ENCODE data around the gene RAB29.
"Not testable (repeated sequence)": the region's sequence is repeated elsewhere in the genome, so short reads cannot be mapped to it uniquely, and the experiment has no call there.

Gene RAB29, protein sequence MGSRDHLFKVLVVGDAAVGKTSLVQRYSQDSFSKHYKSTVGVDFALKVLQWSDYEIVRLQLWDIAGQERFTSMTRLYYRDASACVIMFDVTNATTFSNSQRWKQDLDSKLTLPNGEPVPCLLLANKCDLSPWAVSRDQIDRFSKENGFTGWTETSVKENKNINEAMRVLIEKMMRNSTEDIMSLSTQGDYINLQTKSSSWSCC

DNA sequence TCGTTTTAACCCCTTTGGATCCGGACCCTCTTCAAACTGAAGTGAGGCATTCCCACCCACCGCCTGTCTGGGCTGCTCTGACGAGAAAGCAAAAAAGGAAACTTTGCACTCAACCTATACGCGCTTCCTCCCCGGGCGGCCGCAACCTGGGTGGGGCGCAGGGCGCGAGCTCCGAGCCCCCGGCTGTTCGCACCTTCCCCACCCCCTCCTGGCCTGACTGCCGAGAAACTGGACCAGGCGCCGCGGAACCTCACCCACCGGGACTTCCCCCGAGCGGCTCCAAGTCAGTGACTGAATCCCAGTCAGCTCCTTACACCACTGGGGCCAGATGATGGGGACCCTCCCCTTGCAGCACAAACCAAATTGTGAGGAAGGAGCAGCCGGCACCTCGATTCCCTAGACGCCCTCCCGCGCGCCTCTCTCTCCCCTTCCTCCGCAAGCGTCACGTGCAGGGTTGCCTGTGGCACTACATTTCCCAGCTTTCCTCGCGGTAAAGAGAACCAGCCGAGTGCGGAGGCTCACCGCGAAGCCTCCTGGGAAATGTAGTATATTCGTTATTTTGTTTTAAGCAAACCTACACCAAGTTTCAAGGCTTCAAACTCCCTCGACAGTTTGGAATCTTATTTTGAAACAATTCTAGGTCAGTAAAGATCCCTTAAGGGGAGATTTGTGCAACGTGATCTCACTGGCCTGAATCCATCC is at the start of gene RAB29:
RAB29 (minus strand) TSS at position 468 of the 702 bp plus-strand sequence. CDS start 526 bp downstream, outside the sequence.
- DNase-seq: peak; percentile 88

DNA sequence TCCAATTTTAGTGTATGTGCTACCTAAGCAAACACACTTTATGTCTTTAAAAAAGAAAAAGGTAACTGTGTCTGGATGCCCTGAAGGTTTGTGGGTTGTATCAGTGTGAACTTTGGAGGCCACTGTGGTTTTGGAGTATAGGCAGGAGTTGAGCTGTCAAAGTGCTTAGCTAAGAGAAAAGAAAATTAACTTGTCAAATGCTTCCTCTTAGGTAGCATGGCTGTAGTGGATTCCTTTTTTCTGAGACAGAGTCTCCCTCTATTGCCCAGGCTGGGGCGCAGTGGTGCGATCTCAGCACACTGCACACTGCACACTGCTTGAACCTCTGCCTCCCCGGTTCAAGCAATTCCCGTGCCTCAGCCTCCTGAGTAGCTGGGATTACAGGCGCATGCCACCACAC is 48.9 kb upstream of the RAB29 start:
- DNase-seq: no peak

DNA sequence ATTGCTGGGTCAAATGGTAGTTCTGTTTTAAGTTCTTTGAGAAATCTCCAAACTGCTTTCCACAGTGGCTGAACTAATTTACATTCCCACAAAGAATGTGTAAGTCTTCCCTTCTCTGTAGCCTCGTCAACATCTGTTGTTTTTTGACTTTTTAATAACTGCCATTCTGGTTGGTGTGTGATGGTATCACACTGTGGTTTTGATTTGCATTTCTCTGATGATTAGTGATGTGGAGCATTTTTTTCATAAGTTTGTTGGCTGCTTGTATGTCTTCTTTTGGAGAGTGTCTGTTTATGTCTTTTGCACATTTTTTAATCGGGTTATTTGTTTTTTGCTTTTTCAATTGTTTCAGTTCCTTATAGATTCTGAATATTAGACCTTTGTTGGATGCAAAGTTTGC is 48.0 kb upstream of the RAB29 start:
- not testable (repeated sequence) for DNase-seq

DNA sequence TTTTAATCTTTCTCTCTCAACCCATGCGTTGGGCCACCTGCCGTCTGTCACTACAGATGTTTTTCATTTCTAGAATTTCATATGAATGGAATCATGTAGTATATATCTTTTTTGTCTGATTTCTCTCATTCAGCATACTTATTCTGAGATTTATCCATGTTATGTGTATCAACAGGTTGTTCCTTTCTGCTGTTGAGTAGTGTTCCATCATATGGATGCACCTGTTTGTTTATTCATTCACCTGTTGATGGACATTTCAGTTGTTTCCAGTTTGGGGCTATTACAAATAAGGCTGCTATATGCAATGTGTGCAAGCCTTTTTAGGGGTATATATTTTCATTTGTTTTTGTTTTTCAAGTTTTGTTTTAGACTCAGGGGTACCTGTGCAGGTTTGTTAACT is 47.1 kb upstream of the RAB29 start:
- DNase-seq: no peak

DNA sequence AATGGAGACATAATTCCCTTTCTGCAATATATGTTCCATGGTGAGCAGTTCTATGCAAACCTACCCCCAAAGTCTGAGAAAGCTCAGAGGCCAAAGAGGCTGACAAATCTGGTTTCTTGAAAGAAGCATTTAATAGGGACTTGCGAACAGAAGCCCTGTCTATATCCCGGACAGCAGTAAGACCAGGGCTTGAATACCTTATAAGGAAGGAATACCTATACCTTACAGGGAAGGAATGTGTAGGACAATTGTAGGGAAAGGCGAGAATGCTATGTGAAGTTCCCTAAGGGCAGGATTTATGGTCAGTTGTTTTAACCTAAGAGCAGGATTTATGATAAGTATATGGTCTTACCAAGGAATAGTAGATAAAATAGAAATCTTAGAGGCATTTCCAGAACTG is 42.7 kb upstream of the RAB29 start:
- DNase-seq: no peak

DNA sequence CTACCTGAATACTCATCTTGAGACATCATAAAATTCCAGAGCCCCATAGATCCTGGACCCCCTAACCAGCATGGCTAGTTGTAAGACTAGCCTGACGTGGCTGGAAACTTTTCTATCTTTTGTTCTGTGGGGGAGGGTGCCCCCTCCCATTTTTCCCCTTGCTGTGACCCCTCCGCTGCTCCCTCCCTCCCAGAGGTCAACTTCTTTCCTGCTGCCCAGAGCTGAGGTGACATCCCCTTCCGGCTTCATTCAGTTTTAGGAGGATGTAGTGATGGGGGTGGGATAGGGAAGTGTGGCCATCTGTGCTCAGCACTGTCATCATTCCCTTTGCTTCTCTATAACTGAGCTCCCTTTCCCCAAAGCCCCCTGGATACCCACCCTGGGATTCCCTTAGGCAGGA is 42.1 kb upstream of the RAB29 start:
- DNase-seq: no peak

DNA sequence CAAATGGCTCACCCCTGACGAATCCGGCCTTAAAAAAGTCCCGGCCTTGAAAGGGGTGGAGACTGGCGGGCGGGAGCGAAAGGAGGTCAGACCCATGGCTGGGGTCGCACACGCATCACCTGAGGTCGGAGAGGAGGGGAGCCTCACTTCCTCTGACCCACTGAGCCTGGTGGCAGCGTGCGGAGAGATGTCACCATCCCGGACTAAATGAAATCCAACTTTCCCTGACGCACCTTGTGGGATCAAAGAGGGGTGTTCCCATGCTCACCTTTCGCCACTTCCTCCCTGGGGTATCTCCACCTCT is 38.4 kb upstream of the RAB29 start:
- DNase-seq: no peak

DNA sequence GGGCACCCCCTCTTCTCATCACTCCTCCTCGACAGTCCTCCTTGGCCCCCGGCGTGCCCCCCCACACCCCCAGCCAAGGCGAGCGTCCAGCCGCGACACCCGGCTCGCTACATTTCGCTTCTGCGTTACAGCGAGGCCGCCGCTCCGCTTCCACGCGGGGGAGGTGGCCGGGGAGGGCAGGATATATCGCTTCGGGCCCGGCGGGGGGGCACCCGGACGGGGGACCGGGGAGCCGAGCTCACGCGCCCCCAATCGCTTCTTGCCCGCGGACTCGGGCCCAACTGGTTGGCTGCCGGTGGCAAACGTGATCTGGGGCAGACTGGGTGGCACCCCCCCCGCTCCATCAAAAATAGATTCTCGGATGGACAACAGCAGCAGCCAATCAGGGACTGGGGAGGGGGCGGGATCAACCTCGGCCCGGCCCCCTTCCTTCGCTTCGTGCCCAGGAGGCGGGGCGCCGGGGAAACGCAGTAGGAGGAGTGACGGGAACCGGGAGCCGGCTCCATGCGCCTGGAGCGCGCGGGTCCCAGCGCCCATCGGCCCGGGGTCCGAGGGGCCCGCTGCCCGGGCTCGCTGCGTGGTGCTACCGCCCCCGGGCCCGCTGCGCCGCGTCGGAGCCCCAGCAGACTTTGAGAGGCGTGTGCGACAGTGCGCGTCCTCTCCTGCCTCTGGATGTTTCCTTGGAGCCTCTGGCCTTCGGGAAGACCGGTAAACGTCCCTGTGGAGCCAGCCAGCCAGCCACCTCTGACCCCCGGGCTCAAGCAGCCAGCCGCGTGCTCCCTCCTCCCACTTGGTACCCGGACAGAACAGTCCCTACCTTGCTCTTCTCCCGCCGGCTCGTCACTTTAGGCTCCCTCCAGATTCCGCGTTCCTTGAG is 37.8 kb upstream of the RAB29 start, which contains the start of gene SLC41A1:
SLC41A1 (minus strand) TSS at position 321 of the 877 bp plus-strand sequence. CDS start 2,757 bp downstream, outside the sequence.
- peak; percentile 96 for DNase-seq

DNA sequence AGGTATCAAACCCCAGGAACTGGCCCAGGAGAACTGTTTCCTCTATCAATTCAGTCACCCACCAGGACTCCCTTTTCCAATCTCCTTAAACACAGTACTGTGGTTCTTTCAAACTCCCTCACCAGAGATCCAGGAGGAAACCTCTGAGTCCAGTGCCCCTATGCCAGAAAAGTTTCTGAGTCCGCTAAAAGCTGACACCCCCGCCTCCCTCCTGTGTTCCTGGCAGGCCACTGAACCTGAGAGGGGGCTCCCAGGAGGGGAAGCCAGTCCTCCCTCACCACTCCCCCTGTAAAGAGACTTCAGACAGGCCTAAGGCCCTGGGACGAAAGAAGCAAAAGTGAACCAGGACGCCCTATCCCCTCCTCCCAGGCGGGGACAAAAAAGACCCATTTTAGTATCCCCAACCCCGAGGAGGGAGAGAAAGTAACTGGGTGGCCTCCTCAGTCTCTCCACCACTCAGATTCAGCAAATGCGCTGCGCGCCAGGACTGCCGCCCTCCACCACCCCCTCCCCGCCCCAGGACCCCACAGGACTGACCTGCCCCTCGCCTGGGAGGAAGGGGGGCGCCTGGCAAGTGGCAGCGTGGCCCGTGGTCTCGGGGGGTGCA is 37.1 kb upstream of the RAB29 start:
- DNase-seq: no peak

DNA sequence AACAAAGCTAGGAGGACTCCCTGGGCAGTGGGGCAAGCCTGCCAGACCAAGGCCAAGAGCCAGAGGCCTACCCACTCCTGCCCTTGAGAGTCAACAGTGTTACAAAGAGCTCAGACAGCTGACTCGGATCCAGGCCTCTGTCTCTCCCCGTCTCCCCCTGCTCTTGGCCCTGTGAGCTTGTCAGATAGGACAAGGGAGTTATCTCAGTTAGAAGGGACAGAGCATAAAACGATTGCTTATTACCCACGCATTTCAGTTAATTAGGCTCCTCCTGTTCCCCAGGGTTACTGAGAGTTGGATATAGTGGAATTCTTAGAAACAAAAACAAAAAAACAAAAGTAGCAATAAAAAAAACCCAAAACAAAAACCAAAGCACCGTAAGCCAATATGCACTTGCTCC is 36.4 kb upstream of the RAB29 start:
- DNase-seq: no peak

DNA sequence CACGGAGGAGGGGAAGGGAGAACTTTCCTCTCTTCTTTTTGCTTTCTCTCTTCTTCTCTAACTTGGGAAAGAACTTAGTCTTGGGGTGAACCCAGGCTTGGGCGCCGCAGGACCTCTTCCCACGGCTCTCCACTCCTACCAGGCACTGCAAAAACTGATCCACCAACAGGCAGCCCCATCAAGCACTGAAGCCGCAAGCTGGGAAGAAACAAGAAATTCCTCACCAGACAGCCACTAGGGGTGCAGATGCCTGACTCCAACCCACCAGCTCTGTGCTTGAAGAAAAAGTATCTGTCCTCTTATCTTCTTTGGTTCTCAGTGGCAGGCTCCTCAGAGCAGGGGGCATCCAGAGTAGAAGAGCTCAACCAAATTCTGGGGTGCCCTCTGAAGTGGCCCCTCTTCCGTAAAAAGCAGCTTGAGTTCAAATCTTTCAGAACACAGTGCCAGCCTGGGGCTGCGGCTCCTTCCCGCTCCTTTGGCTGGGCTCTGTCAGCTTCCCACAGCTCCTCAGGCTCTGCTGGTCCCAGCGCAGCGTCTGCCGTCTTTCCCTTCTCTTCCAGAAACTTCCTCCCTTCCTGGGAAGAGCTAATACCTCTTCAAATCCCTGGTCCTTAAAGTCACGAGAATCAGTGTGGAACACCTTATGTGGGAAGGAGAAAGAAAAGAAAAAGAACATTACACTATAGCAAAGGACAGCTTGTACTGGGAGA is 35.3 kb upstream of the RAB29 start:
- DNase-seq: no peak

DNA sequence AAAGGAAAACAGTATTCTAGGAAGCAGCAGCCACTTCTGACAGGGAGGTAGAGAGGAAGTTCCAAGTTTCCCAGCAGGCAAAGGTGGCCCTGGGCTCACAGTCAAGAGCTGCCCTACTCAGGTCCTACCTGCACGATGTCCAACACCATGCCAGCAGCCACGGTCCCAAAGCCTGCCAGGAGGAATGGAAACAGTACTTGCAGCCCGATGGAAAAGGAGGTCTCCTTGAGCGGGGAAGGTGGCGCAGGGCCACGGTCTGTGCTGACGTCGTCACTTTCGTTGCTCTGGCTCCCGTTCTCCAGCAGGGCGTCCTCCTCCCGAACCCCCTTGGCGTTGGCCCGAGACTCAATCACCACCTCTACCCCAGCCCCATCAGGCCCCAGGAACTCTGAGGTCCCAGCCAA is 34.7 kb upstream of the RAB29 start:
- no peak for DNase-seq

DNA sequence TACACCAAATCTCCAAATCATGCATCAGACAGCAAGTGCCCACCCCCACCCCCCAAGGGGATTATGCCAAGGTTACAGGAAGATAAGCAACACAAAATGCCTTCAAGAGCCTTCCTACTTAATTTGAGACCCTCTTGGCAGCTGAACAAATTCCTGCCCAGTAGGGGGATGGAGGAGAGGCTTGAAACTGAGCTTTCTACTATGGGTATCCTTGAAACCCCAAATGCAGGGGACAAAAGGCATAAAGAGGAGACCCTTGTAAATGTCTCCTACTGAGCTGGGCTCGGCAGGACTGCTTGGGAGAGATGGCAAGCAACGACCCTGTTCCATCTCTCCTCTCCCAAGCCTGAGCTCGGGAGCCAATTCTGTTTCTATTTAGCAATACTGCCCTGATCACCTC is 34.2 kb upstream of the RAB29 start:
- no peak for DNase-seq

DNA sequence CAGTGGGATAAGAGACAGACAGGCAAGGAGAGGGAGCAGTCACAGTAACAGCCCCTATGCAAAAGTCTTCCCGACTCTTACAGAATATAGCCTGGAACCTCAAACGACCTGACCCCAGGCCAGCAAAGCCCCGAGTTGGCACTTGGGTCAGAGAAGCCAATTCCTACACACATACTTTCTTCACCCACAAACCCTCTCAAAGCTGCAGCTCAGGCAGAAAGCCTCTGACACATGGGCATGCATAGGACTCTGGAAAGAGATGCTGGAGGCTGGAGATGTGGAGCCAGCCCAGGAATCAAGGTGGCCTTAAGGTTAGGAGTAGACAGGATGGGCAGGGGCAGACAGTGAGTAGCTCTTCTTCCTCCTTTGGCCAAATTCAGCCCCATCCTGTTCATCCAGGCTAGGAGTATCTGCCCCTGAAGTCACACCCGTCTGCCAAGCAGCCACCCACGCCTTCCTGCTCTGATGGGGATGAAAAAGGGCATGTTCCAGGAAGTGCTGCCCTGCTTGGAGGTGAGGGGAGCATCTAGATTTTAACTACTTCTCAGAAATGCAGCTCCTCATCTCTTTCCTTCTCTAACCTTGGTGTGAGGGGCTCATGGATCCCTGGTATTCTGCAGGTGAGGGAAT is 29.9 kb upstream of the RAB29 start:
- no peak for DNase-seq

DNA sequence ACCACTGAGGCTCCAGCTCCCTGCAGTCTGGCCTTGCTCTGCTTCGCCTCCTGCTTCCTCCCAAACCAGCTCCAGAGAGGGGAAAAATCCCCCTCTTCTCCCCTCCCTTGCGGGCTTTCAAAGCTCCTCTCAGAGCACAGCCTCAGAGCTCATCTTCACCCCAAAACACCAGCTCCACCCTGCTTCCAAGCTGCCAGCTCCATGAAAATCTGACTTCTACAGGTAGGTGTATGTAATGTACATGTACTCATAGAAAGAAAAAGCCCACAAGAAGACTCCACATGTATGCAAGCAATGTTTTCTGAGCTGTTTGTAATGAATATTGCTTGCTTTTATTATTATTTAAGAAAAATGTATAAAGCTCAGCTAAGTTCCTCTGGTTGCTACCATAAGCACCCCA is 29.3 kb upstream of the RAB29 start:
- no peak for DNase-seq

DNA sequence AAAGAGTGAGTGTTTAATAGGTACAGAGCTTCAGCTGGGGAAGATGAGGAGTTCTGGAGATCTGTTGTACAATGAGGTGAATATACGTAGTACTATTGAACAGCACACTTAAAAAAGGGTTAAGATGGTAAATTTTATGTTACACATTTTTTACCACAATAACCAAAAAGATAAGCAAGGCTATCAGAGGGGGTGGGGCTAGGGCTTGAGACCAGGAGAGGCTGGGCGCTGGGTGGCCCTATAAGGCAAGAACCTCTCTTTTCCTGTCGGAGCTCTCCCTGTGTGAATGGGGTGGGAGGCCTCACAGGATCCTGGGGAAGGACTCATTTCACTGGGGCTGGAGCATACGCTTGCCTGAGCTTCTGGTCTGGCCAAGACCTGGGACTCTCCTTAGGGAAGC is 28.7 kb upstream of the RAB29 start:
- DNase-seq: no peak

DNA sequence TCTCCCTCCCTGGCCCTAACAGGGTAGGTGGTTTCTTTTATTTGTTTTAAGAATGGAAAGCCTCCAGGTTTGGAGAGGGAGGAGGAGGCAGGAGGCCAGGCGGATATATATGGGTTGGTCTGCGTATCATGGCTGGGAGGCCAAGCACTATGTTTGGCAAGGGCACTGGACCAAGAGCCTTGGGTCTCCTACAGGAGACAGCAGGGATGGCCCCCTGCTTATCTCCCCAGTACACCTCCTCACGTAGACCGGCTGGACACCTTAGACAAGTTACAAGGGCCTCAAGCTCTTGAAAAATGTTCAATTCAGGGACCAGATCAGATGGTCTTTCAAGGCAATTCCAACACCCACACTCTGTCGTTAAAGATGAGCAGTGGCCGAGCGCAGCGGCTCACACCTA is 26.8 kb upstream of the RAB29 start:
- no peak for DNase-seq

DNA sequence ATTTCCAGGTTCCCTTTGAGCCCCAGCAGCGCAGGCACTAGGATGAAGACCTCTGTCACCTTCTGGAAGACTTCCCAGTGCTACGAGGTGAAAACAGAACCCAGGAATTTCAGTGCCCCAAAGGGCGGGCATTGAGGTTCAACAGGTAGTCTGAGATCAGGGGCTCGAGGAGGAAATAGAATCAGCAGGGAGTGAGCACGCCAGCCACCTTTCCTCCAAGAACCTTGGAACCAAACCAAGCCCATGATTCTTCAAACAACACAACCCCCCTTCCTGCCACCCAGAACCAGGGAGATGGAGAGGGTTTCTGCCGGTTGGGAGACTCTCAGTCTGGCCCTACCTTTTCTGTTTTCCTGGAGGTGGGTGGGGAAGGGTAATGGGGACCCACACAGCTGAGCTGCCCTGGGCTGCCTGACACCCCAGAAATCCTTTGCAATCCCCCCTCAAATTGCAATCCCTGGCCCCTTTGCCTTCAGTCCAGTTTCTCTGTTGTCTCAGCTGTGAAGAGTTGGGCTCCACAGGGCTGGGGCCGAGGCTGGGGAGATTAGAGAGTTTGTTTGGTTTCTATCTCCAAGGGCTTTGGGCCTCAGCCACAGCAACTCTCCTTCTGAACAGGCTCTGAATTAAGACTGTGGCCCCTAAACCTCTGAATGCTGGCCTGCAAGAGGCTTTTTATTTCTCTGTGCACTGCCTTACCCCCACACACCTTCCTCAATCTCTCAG is 25.9 kb upstream of the RAB29 start:
- DNase-seq: no peak

DNA sequence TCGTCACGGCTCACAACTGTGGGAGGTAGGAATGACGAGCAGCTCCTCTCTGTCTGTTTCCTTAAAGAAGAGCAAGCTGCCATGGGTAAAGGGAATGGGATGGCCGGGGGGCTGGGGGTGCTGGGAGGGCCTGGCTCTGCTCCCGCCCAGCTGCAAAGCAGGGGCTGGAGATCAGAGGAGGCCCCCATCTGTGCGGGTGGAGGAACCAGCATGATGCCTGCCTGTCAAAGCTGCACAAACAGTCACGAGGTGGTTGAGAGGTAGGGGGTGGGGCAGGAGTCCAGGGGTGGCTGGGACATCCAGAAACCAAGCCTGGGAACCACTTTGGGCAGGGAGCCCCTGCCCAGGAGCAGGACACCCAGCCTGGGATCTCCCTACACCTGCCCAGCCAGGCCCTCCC is 25.1 kb upstream of the RAB29 start:
- DNase-seq: no peak

DNA sequence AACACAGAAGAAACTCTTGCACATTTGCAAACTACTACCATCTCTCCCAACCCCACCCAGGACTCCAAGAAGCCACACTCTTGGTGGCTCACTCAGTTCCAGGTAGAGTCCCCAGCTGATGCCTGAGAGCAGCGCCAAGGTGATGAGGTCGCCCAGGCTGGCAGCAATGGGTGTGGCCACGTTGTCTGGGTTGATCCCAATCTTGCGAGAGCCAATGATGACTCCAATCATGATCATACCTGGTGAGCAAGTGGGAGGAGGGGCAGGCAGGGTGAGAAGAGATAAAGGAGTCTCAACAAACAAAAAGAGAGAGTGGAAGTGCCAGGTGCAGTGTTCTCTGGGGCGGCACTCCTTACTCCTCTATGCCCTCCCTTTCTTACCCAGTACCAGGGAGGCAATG is 23.3 kb upstream of the RAB29 start:
- DNase-seq: no peak

DNA sequence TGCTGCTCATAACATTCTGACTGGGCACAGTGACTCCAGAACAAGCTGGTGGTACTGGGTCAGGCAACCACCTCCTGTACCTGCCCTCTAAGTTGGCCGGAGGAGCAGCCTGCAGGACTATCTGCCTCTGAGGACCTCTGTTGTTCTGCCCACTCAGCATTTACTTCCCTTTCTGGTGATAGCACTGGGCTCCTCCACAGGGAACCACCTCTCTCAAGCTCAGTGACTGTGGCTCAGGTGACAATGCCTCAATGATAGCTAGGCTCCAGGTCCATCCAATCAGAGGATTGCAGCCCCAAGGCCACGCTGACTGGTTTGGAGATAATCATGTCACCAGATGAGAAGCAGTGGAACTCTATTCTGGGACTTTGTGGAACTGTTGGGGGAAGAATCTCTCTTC is 21.9 kb upstream of the RAB29 start:
- DNase-seq: no peak

Measured in CD4-positive, alpha-beta T cell treated with Interleukin-15 for 1 hour (primary cell).